Measurements from ENCODE around the gene ABCB8.
A peak's percentile ranks its signal among the peaks of the same experiment; 100 is the strongest.
"Not testable (repeated sequence)": the region's sequence is repeated elsewhere in the genome, so short reads cannot be mapped to it uniquely, and the experiment has no call there.

The ABCB8 gene

DNA sequence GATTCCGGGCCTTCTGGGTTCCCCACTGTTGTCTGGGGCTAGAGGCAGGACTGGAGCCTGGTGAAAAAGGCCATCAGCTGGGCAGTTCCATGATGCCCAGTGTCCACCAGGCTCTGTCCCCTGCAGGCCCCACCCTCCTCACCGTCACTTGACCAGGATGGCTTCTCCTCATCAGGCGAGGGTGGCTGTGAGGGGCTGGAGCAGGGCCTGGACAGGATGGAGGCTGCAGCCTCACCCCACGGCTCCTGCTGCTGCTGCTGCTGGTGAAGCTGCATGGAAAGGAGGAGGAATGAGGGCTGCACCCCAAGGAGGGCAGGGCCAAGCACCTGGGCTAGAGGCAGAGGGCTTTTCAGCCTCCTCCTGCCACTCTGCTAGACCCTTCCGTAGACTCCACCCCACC is 12.3 kb upstream of the ABCB8 start:
- no peak for DNase-seq

DNA sequence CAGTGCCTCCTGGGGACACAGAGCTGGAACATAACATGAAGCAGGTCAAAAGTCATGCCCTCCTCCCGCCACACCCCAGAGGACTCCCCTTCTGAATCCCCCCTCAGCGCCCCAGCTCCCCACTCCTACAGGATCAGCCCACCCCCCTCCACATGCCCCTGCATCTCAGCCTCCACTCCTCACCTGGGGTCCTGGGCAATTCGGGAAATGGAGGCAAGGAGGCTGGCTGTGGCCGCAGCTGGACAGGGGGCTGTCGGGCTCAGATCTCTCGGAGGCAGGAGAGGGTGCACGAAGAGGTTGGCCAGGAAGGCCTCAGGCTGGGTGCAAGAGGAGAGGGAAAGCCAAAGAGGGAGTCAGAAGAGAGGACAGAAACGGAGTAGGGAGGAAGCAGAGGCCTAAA is 11.7 kb upstream of the ABCB8 start:
- no peak for DNase-seq

DNA sequence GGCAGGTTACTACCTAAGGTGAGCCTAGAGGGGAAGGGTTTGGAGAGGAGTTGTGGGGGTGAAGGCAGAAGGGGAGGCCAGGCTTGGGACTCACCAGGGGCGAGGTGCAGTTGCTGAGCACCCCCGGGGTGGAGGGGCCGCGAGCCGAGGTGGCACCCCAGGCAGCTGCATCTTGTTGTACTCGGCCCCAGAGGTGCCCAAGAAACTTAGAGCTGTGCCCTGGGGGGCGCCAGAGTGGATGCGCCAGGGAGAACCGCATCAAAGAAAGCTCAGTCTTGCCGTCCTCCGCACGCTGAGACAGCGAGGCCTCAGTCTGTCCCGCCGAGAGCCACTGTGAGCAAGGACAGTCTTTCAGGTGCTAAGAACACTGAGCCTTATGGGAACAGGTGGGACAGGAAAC is 11.3 kb upstream of the ABCB8 start:
- DNase-seq = no peak

- DNase-seq = no peak
Measured at GRCh38 chr7:151017370-151017952, 10.8 kb upstream of the ABCB8 start.

DNA sequence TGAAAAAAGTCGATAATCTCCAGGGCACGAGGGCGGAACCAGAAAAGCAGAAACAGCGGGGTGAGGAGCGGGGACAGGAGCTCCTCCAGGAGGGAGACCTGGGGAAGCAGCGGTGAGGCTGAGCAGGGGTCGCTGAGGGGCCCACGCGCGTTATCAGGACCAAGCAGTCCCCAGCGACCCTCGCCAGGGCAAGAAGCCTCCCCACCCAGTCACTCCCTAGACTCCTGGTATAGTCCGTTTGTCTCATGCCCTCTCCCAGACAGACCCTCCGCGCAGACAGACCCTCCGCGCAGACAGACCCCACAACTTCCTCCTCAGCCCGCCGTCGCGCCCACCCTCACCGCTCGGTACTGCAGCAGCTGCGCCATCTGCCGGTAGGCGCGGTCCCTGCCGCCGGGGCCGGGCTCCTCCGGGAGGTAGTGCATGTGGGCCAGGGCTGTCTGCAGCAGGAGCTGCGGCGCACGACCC is 10.3 kb upstream of the ABCB8 start:
- DNase-seq = peak; percentile 36

DNA sequence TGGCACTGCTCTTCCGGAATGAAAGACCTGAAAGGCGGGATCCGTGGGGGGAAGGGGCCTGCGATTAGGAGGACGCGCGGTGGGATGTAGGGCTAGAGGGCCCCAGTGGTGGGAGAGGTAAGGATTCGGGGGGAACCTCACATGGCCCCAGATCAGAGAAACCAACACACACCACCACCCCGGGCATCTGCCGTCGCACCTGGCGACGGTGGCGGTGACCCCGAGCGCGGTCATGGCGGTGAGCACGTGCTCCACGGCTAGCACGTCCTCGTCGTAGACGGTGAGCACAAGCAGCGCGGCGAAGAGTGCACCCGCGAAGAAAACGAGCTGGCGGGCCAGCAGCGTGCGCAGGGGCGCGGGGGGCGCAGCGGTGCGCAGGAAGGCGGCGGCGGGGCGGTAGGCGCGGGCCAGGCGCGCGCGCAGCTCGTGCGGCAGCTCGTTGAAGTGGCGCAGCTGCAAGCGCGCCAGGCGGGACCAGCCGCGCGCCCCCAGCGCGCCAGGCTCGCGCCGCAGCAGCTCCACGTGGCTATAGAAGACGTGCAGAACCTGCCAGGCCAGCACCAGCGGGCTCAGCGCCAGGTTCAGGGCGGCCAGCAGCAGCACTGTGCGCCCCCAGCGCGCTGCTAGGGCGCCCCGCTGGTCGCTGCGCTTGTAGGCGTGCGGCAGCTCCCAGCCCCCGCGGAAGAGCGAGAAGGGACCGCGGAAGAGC is 9.7 kb upstream of the ABCB8 start:
- DNase-seq = no peak

- DNase-seq = no peak
Measured at GRCh38 chr7:151019130-151019447, 9.2 kb upstream of the ABCB8 start.

DNA sequence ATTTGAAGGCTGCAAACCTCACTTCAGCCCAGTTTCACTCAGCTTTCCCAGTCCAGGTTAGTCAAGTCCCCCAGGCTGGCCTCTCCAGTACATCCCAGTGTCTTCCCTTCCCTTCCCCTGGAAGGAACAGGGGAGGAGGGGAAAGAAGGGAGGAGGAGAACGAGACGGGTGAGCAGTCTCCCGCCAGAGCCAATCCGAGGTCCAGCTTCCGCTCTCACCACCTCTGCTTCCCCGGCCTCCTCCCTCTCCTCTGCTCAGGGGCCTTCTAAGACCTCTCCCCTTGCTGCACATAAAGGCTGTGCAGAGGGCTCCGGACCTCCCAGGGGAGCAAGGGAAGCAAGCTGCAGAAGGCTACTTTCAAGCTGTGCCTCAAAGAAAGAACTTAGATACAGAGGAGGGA is 8.0 kb upstream of the ABCB8 start:
- no peak for DNase-seq

DNA sequence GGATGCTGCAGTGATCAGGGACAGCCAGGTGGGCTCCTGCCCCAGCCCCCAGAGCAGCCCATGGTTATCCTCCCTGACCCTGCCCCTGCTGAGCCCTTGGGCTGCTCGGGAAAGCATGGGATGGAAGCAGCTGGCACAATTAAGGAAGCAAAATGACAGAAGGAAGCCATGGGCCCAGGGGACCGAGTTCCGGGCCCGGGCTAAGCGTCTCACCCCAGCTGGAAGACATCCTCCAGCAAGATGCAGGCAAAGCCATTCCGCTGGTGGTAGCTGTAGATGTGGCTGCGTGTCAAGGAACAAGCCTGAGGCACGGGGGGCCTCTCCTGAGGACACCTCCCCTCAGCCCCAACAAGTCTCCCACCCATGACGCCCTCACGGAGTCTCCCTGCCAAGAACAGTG is 5.0 kb upstream of the ABCB8 start:
- DNase-seq = no peak

- no peak for DNase-seq
Measured at GRCh38 chr7:151024435-151025056, 3.7 kb upstream of the ABCB8 start, which contains the start of gene ATG9B. TSS of gene ATG9B (minus strand) at chr7:151024494. CDS start at chr7:151024423, 71 bp downstream.

GRCh38 chr7:151025924-151026671 is 2.2 kb upstream of the ABCB8 start:
- DNase-seq = no peak

- not testable (repeated sequence) for DNase-seq
Measured at GRCh38 chr7:151026771-151027727, 1.2 kb upstream of the ABCB8 start.

GRCh38 chr7:151027728-151028130 is 521 bp upstream of the ABCB8 start:
- not testable (repeated sequence) for DNase-seq

DNA sequence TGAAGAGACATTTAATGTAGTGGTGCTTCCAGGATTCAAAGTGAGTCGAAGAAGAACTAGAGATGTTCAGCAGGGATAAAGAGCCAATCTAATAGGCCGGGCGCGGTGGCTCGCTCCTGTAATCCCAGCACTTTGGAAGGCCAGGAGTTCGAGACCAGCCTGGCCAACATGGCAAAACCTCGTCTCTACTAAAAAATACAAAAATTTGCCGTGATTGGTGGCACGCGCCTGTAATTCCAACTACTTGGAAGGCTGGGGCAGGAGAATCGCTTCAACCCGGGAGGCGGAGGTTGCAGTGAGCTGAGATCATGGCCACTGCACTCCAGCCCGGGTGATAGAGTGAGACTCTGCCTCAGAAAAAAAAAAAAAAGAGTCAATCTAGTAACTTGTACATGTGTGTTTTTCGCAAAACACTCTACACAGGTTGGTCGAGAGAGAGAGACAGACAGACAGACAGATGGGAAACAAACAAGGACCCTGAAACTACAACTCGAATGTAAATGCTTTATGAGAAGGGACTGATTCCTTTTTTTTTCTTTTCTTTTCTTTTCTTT is 775 bp downstream of the ABCB8 start:
- no peak for DNase-seq

DNA sequence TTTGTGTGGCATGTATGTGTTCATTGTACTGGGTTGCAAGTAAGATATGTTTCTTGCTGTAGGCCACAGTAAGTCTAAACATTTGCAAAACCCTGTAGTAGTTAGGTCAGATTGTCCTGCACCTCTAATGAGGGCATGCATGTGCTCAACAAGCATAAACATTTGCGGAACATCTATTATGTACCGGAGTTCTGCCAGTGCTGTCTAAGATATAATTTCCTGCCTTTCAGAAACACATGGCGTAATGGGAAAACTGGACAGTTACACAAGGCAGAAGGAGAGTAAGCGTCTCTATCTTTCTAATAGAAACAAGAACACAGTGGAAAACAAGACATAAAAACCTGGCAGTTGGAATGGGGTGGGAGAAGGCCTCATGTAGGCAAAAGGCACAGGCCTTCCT is 2.8 kb downstream of the ABCB8 start:
- no peak for DNase-seq

- no peak for DNase-seq
Measured at GRCh38 chr7:151032936-151033863, 5.0 kb downstream of the ABCB8 start.

GRCh38 chr7:151033864-151034249 is 5.6 kb downstream of the ABCB8 start:
- DNase-seq = no peak

DNA sequence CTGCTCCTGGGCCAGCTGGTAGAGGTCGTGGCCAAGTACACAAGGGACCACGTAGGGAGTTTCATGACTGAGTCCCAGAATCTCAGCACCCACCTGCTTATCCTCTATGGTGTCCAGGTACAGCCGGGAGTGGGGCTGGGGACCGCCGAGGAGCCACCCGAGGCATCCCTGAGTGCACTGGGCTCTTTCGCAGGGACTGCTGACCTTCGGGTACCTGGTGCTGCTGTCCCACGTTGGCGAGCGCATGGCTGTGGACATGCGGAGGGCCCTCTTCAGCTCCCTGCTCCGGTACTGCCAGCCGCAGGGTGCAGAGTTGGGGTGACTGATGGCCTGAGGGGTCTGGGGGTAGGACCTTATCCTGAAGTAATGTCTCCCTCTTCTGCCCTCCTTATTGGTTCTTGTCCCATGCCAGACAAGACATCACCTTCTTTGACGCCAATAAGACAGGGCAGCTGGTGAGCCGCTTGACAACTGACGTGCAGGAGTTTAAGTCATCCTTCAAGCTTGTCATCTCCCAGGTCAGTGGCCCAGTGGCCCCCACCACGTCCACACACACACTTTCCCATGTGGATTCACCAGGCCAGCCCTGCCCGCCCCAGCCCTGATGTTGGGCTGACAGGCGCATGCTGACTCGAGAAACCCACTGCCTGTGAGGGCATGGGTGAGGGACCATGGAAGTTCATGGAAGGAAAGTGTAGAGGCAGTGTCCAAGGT is 6.2 kb downstream of the ABCB8 start:
- no peak for DNase-seq

- DNase-seq = no peak
Measured at GRCh38 chr7:151035026-151035717, 6.9 kb downstream of the ABCB8 start.

DNA sequence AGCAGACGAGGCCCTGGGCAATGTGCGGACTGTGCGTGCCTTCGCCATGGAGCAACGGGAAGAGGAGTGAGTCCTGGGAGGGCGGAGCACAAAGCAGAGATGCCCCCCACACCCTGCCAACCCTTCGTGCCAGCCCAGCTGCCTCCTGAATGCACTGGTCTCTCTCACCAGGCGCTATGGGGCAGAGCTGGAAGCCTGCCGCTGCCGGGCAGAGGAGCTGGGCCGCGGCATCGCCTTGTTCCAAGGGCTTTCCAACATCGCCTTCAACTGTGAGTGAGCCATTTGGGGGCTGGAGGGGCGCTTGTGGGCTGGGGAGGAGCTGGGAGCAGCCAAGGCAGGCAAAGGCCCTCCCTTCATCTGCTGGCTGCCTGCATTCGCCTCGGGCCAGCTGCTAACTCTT is 7.7 kb downstream of the ABCB8 start:
- no peak for DNase-seq
